ENCODE measurements around the gene ZNF775.
"Not testable (repeated sequence)": the region's sequence is repeated elsewhere in the genome, so short reads cannot be mapped to it uniquely, and the experiment has no call there.

ZNF775 gene

DNA sequence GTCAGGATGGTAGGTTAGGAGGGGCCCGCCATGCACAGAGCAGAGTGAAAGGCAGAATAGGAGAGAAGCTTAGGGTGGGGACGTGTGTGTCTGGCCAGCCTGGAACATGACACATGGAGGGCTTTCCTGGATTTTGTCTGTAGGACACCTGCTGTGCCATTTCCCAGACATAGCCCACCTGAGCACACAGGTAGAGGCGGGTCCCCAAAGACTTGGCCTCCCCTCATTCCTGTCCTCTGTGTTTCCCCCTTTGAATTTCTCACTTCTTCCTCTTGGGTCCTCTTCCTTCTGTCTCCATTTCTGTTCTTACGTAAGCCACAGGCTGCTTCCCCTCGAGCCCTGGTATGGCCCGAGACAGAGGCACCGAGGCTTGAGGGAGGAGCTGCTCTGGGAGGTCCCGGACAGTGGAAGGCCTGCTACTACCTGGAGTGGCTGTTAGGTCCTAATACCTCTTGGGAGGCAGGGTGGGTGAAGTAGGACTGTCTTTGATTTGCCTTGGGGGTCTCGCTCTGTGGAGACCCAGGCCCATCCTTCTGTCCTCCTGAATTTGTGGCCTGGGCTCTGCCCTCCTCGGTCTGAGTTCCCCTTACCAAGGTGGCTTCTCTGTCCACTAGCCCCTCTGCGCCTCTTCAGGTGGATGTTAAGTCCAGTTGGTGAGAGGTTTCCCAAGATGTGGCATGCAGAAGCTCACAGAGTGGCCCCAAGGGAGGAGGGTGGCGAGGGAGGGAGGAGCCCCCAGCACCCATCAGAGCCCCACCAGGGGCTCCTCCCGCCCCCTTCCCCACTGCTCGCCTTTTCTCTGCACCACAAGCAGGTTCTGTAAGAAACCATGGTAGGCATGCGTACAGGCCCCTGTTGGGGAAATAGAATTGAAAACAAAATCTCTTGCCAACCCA lies 5.5 kb downstream of the ZNF775 start:
- no peak for TF ChIP-seq ZFX (IDR thresholded peaks at IDR 0.05; ENCODE audit: borderline replicate concordance)
- TF ChIP-seq CTCF (IDR thresholded peaks at IDR 0.05) = no peak
- H3K27ac ChIP-seq = no peak overlapping the region

GRCh38 chr7:150385302-150385723 lies 6.2 kb downstream of the ZNF775 start:
- TF ChIP-seq CTCF (IDR thresholded peaks at IDR 0.05) (no peak), ZFX (IDR thresholded peaks at IDR 0.05; ENCODE audit: borderline replicate concordance) (no peak)
- no peak overlapping the region for H3K27ac ChIP-seq

DNA sequence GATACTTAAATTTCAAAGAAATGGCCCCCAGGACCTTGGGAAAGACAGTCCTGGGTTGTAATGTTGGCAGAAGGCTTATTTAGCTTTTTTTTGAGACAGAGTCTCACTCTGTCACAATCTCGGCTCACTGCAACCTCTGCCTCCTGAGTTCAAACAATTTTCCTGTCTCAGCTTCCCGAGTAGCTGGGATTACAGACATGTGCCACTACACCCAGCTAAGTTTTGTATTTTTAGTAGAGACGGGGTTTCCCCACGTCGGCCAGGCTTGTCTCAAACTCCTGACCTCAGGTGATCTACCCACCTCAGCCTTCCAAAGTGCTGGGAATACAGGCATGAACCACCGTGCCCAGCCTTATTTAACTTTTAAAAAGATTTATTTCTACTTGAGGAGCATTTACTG lies 6.8 kb downstream of the ZNF775 start:
- not testable (repeated sequence) for H3K27ac ChIP-seq

GRCh38 chr7:150388306-150388705 lies 9.2 kb downstream of the ZNF775 start:
- no peak overlapping the region for H3K27ac ChIP-seq
- TF ChIP-seq ZFX (IDR thresholded peaks at IDR 0.05; ENCODE audit: borderline replicate concordance) (no peak), CTCF (IDR thresholded peaks at IDR 0.05) (no peak)

DNA sequence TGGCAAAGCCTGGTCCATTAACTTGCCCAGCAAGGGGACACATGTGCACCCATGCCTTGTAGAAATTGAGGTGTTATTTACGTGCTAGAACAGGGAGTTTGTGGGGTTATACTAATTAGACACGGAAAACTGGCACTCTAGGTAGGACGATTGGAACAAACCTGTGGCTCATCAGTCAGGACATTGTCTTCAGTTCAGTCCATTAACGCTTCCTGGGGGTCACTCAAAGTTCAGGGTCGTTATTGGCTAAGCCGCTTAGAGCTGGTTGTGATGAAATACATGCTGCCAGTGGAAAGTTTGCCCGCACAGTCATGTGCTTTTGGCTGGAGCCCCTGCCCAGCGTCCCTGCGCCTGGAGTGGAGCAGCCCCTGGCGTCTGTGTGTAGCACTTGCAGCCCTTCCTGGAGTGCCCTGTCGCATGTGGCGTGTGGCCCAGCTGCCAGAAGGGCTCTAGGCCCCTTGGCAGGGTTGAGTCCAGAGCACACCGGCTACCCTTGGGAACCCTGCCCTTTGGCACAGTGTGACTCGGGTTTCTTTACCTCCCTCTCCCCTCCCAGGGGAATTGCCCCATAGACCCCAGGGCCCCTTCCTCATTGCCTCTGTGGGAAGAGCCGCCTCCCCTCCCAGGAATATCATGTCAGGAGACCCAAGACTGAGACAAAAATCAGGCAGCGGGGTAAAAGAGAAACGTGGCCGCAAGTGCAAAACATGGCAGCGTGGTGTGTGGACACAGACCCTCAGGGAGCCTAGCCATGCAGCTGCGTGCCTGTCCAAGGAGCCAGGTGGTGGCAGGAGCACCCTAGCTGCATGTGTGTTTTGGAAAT lies 9.8 kb downstream of the ZNF775 start:
- no peak overlapping the region for H3K27ac ChIP-seq
- no peak for TF ChIP-seq CTCF (IDR thresholded peaks at IDR 0.05)
- no peak for TF ChIP-seq ZFX (IDR thresholded peaks at IDR 0.05; ENCODE audit: borderline replicate concordance)

- no peak overlapping the region for H3K27ac ChIP-seq
- TF ChIP-seq ZFX (IDR thresholded peaks at IDR 0.05; ENCODE audit: borderline replicate concordance) (no peak), CTCF (IDR thresholded peaks at IDR 0.05) (no peak)
These were observed 10.3 kb downstream of the ZNF775 start for GRCh38 chr7:150389532-150389816.

DNA sequence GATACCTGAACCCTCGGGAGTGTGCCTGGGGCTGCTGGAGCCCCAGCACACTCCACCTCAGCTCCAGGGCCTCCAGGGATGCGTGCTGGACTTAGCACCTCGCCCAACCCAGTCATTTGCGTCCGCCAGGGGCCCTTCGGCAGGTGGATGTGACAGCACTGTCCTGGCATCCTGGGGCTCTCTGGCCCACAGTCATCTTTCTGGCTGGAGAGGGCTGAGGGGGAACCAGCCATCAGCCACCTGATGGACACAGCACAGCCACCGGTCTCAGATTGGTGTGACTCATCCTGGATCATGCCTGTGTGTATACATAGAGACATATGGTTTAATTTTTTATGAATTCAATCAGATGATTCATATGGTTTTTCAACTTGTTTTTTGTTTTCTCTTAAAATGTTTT lies 11.1 kb downstream of the ZNF775 start:
- no peak overlapping the region for H3K27ac ChIP-seq
- TF ChIP-seq ZFX (IDR thresholded peaks at IDR 0.05; ENCODE audit: borderline replicate concordance) (no peak), CTCF (IDR thresholded peaks at IDR 0.05) (no peak)

Measured in 22Rv1 (cell line).